Measurements from ENCODE around the gene BOD1L2.

The BOD1L2 gene

GRCh38 chr18:57194070-57194469 lies 47.2 kb downstream of the BOD1L2 start:
- DNase-seq (ENCODE audit: low read depth, low spot score), result no peak
- in situ Hi-C loops (cut with HindIII; ENCODE audit: low sequenced_read_pairs), result no loop called here
- H3K4me3 ChIP-seq (ENCODE audit: low read depth, low read length), result no peak overlapping the region
- TF ChIP-seq CTCF (IDR thresholded peaks at IDR 0.05; ENCODE audit: low read depth, low read length), result no peak

GRCh38 chr18:57194622-57195021 lies 47.7 kb downstream of the BOD1L2 start:
- in situ Hi-C loops (cut with HindIII; ENCODE audit: low sequenced_read_pairs), result no loop called here
- H3K4me3 ChIP-seq (ENCODE audit: low read depth, low read length), result no peak overlapping the region
- no peak for DNase-seq (ENCODE audit: low read depth, low spot score)
- no peak for TF ChIP-seq CTCF (IDR thresholded peaks at IDR 0.05; ENCODE audit: low read depth, low read length)

- TF ChIP-seq CTCF (IDR thresholded peaks at IDR 0.05; ENCODE audit: low read depth, low read length), result no peak
- in situ Hi-C loops (cut with HindIII; ENCODE audit: low sequenced_read_pairs), result no loop called here
Measured at GRCh38 chr18:57195341-57195740, 48.5 kb downstream of the BOD1L2 start.

GRCh38 chr18:57197261-57197660 lies 50.4 kb downstream of the BOD1L2 start:
- TF ChIP-seq CTCF (IDR thresholded peaks at IDR 0.05; ENCODE audit: low read depth, low read length), result no peak
- DNase-seq (ENCODE audit: low read depth, low spot score), result no peak
- H3K4me3 ChIP-seq (ENCODE audit: low read depth, low read length), result no peak overlapping the region
- in situ Hi-C loops (cut with HindIII; ENCODE audit: low sequenced_read_pairs), result no loop called here

More at GRCh38 chr18:57195341-57195740, 48.5 kb downstream of the BOD1L2 start:
- no peak for DNase-seq (ENCODE audit: low read depth, low spot score)
- no peak overlapping the region for H3K4me3 ChIP-seq (ENCODE audit: low read depth, low read length)

GRCh38 chr18:57198073-57198472 lies 51.2 kb downstream of the BOD1L2 start:
- no peak overlapping the region for H3K4me3 ChIP-seq (ENCODE audit: low read depth, low read length)
- no peak for DNase-seq (ENCODE audit: low read depth, low spot score)
- in situ Hi-C loops (cut with HindIII; ENCODE audit: low sequenced_read_pairs), result no loop called here
- TF ChIP-seq CTCF (IDR thresholded peaks at IDR 0.05; ENCODE audit: low read depth, low read length), result no peak
